HepG2 (cell line): Measurements from ENCODE around the gene CD28. TPM values are rescaled to one million over a fixed set of nuclear protein-coding genes. Genes with fewer than 3 reads are reported as not detected.

Experiments used
- AKAP8 ChIP-seq: sonication (generic); formaldehyde crosslinking; IDR thresholded peaks from 2 replicates; pipeline ENCODE4 v1.5.1; 2020; ENCODE audit warnings: mild to moderate bottlenecking, missing genetic modification reagents
- ATF4 ChIP-seq, 2 experiments: fragments of 450-650 bp in 1 of 2; sonication (generic) in 1 of 2; formaldehyde crosslinking; IDR thresholded peaks; 2 replicates each; pipeline versions ENCODE4 v1.5.0 to v1.8.0; 2020 to 2022; ENCODE audit warnings: mild to moderate bottlenecking in 1 of 2, missing genetic modification reagents in 1 of 2
- ATF7 ChIP-seq, 2 experiments: fragments of 450-650 bp in 1 of 2; sonication (generic) in 1 of 2; formaldehyde crosslinking in 1 of 2; IDR thresholded peaks; 2 replicates each; pipeline versions ENCODE4 v1.4.0 to v1.6.1; 2016 to 2020; ENCODE audit warnings: antibody characterized with exemption in 1 of 2, mild to moderate bottlenecking in 1 of 2, missing genetic modification reagents in 1 of 2
- FOXO1 ChIP-seq: sonication (generic); formaldehyde crosslinking; IDR thresholded peaks from 2 replicates; pipeline ENCODE4 v1.4.0; 2020; ENCODE audit warnings: missing genetic modification reagents
- HOXA3 ChIP-seq: sonication (generic); formaldehyde crosslinking; IDR thresholded peaks from 2 replicates; pipeline ENCODE4 v1.5.0; 2020; ENCODE audit warnings: missing genetic modification reagents
- JDP2 ChIP-seq: sonication (generic); formaldehyde crosslinking; IDR thresholded peaks from 2 replicates; pipeline ENCODE4 v1.8.1; 2022; ENCODE audit warnings: missing genetic modification reagents, borderline replicate concordance
- MYPOP ChIP-seq: sonication (generic); formaldehyde crosslinking; IDR thresholded peaks from 2 replicates; pipeline ENCODE4 v1.8.1; 2023; ENCODE audit warnings: mild to moderate bottlenecking, moderate library complexity, missing genetic modification reagents
- NCOA5 ChIP-seq: sonication (generic); formaldehyde crosslinking; IDR thresholded peaks from 2 replicates; pipeline ENCODE4 v1.4.0; 2020; ENCODE audit warnings: missing genetic modification reagents
- PCBP2 ChIP-seq: fragments of 200-400 bp; formaldehyde crosslinking; optimal IDR thresholded peaks from 2 replicates; pipeline ENCODE3; 2018; ENCODE audit warnings: low read length, low read depth; ENCODE audit not compliant: poor library complexity, severe bottlenecking
- SMAD3 ChIP-seq: sonication (generic); formaldehyde crosslinking; IDR thresholded peaks from 2 replicates; pipeline ENCODE4 v1.4.0; 2020; ENCODE audit warnings: missing genetic modification reagents
- SOX13 ChIP-seq, 3 experiments: fragments of 450-650 bp in 1 of 3; sonication (generic) in 1 of 3; formaldehyde crosslinking in 1 of 3; IDR thresholded peaks in 2 of 3; conservative IDR thresholded peaks in 1 of 3; 2 replicates each; pipeline versions ENCODE4 v1.5.0 to v1.6.1; 2016 to 2020; ENCODE audit warnings: antibody characterized with exemption in 1 of 3, mild to moderate bottlenecking in 1 of 3, missing compliant biosample characterization in 1 of 3, missing genetic modification reagents in 1 of 3, moderate library complexity in 1 of 3
- SOX6 ChIP-seq, 2 experiments: fragments of 450-650 bp in 1 of 2; sonication (generic) in 1 of 2; formaldehyde crosslinking in 1 of 2; IDR thresholded peaks; 2 replicates each; pipeline versions ENCODE4 v1.4.0 to v1.6.1; 2017 to 2020; ENCODE audit warnings: antibody characterized with exemption in 1 of 2, mild to moderate bottlenecking in 1 of 2, missing genetic modification reagents in 1 of 2
- ZKSCAN5 ChIP-seq: sonication (generic); formaldehyde crosslinking; IDR thresholded peaks from 2 replicates; pipeline ENCODE4 v1.5.1; 2020; ENCODE audit warnings: mild to moderate bottlenecking, missing genetic modification reagents
- ZNF274 ChIP-seq: sonication (generic); formaldehyde crosslinking; IDR thresholded peaks from 2 replicates; pipeline ENCODE4 v1.5.1; 2020; ENCODE audit warnings: mild to moderate bottlenecking, missing genetic modification reagents
- ZNF343 ChIP-seq: sonication (generic); formaldehyde crosslinking; IDR thresholded peaks from 2 replicates; pipeline ENCODE4 v1.4.0; 2020; ENCODE audit warnings: mild to moderate bottlenecking, missing genetic modification reagents
- ZNF644 ChIP-seq: IDR thresholded peaks from 2 replicates; pipeline ENCODE4 v1.6.1; 2016; ENCODE audit warnings: low read depth
- polyA plus RNA-seq, 8 experiments: library from polyadenylated mRNA; depleted of rRNA in 3 of 8; stranded (reverse) in 7 of 8; unstranded in 1 of 8; fragments of >200 nt; fragmentation: Illumina TruSeq in 4 of 8; extraction: Trizol in 4 of 8; gene quantifications; 2 replicates each; pipeline versions ENCODE4 v1.2.1 to v1.2.3, GENCODE V29; 2011 to 2016; ENCODE audit warnings: low read depth in 4 of 8, missing spikeins in 1 of 8, mixed read lengths in 1 of 8; ENCODE audit not compliant: insufficient read depth in 1 of 8
- total RNA-seq, 5 experiments: library from RNA; depleted of rRNA; stranded (reverse); fragments of >200 nt; fragmentation: Illumina TruSeq; extraction: Trizol; gene quantifications; 2 replicates each; pipeline ENCODE4 v1.2.3, GENCODE V29; 2016; ENCODE audit warnings: low read depth in 1 of 5
- TF ChIP-seq, protein P1 (sequence below): IDR thresholded peaks from 2 replicates; pipeline ENCODE4 v1.6.1; 2018; ENCODE audit warnings: missing genetic modification reagents
- TF ChIP-seq, protein P2 (sequence below): sonication (generic); formaldehyde crosslinking; IDR thresholded peaks from 2 replicates; pipeline ENCODE4 v1.8.0; 2022; ENCODE audit warnings: mild to moderate bottlenecking, missing genetic modification reagents, moderate library complexity
- TF ChIP-seq, protein P3 (sequence below): sonication (generic); formaldehyde crosslinking; IDR thresholded peaks from 2 replicates; pipeline ENCODE4 v1.4.0; 2020; ENCODE audit warnings: missing genetic modification reagents

Gene CD28
- total and polyA plus RNA-seq, 2 of the 13 experiments (the other 11 are each of a cell fraction or from before 2014, with no cell fraction given) = not detected

DNA sequence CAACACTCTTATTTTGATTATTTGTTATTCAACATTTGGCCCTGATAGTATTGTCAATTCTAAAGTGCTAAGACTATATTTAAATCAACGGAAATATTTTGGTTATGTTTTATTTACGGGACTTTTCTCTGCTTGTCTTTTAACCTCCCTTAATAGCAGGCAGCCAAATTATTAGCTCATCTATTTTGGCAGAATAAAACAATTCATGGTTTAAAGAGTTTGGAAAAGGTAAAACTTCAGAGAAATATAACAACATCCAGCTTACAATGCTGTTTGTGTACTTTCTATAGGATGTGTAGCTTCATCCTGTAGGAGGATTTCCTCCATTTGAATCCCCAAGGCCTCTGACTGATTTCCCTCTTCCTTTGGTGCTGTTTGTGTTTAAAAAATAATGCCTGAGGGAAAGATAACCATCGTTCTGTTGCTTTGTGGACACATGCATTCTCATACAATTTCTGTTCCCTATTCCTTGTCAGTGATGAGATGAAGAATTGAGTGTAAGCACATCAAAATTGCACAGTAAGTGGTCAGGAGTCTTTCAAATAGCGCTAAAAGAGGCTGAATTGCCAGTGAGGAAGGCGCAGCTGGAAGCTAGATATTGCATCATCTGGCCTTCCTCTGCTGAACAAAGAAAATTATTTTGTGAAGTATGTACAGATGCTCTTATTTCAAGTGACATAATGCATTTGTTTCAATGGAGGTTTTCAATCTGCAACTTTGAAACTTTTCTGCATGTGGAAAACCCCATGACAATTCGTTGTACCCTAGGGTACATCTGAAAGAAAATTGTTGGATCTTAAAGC, 80.3 kb downstream of the CD28 start (continued):
- peak; percentile 25; the same call in 1 of the 2 replicates for TF ChIP-seq MYPOP (CRISPR knock-in tag)
- TF ChIP-seq, protein P1, sequence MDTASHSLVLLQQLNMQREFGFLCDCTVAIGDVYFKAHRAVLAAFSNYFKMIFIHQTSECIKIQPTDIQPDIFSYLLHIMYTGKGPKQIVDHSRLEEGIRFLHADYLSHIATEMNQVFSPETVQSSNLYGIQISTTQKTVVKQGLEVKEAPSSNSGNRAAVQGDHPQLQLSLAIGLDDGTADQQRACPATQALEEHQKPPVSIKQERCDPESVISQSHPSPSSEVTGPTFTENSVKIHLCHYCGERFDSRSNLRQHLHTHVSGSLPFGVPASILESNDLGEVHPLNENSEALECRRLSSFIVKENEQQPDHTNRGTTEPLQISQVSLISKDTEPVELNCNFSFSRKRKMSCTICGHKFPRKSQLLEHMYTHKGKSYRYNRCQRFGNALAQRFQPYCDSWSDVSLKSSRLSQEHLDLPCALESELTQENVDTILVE (CRISPR knock-in tag) = no peak
- no peak for TF ChIP-seq PCBP2
- TF ChIP-seq SOX13 (IDR thresholded peaks at IDR 0.05) = no peak
- peak in 1 of 2 experiments; percentile 75; a peak in 2 of 4 replicates for TF ChIP-seq SOX13 (CRISPR knock-in tag; conservative IDR thresholded peaks at IDR 0.05 in 1 of 2, IDR thresholded peaks at IDR 0.05 in 1 of 2)
- TF ChIP-seq SOX6 (IDR thresholded peaks at IDR 0.05) = no peak
- peak; percentile 40; the same call in 1 of the 2 replicates for TF ChIP-seq SOX6 (CRISPR knock-in tag; IDR thresholded peaks at IDR 0.05)
- TF ChIP-seq, protein P2, sequence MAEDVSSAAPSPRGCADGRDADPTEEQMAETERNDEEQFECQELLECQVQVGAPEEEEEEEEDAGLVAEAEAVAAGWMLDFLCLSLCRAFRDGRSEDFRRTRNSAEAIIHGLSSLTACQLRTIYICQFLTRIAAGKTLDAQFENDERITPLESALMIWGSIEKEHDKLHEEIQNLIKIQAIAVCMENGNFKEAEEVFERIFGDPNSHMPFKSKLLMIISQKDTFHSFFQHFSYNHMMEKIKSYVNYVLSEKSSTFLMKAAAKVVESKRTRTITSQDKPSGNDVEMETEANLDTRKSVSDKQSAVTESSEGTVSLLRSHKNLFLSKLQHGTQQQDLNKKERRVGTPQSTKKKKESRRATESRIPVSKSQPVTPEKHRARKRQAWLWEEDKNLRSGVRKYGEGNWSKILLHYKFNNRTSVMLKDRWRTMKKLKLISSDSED (CRISPR knock-in tag) = no peak
- no peak for TF ChIP-seq ZKSCAN5 (CRISPR knock-in tag)
- TF ChIP-seq, protein P3, sequence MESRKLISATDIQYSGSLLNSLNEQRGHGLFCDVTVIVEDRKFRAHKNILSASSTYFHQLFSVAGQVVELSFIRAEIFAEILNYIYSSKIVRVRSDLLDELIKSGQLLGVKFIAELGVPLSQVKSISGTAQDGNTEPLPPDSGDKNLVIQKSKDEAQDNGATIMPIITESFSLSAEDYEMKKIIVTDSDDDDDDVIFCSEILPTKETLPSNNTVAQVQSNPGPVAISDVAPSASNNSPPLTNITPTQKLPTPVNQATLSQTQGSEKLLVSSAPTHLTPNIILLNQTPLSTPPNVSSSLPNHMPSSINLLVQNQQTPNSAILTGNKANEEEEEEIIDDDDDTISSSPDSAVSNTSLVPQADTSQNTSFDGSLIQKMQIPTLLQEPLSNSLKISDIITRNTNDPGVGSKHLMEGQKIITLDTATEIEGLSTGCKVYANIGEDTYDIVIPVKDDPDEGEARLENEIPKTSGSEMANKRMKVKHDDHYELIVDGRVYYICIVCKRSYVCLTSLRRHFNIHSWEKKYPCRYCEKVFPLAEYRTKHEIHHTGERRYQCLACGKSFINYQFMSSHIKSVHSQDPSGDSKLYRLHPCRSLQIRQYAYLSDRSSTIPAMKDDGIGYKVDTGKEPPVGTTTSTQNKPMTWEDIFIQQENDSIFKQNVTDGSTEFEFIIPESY (CRISPR knock-in tag) = peak; percentile 99
- TF ChIP-seq ATF7 (IDR thresholded peaks at IDR 0.05) = peak; percentile 50; the same call in 1 of the 2 replicates
- no peak for TF ChIP-seq ATF7 (CRISPR knock-in tag; IDR thresholded peaks at IDR 0.05)
- TF ChIP-seq JDP2 = no peak
- TF ChIP-seq AKAP8 = no peak
- no peak for TF ChIP-seq SMAD3
- no peak for TF ChIP-seq FOXO1 (CRISPR knock-in tag)
- TF ChIP-seq ATF4 (CRISPR knock-in tag; IDR thresholded peaks at IDR 0.05) = peak; percentile 65 to 95; a peak in 3 of 4 replicates
- TF ChIP-seq ZNF274 (CRISPR knock-in tag) = no peak
- peak; percentile 59 for TF ChIP-seq ZNF644 (CRISPR knock-in tag)
- no peak for TF ChIP-seq NCOA5 (CRISPR knock-in tag)
- 0 out of 2 replicates have a peak, but pooled peaks have one; percentile 36 for TF ChIP-seq HOXA3 (CRISPR knock-in tag)
- no peak for TF ChIP-seq ZNF343
